IMR-90 (cell line): ENCODE measurements around the gene TOP3B. TPM values are rescaled to one million over a fixed set of nuclear protein-coding genes. Genes with fewer than 3 reads are reported as not detected.
A peak's percentile ranks its signal among the peaks of the same experiment; 100 is the strongest.

Experiments
- ATAC-seq: fragments of 200-7000 bp; cut with Tn5 transposase; 2 replicates; pipeline ENCODE4 v1.9.1; 2020; ENCODE audit warnings: low read depth, mild to moderate bottlenecking, moderate library complexity
- BruUV-seq: library from RNA; stranded (reverse); fragments of 400-500 nt; replicated peaks from 2 replicates; lab custom pipeline; 2021; lab: Mats Ljungman, UMichigan
- CTCF ChIA-PET: fragments of 300-600 bp; formaldehyde crosslinking; extraction: SDS; loops from one replicate; lab custom pipeline; 2021; ENCODE audit warnings: antibody characterized with exemption; lab: Yijun Ruan, JAX
- POLR2A ChIA-PET: fragments of 300-600 bp; sonication (Branson Sonifier 250); formaldehyde crosslinking; loops from one replicate; lab custom pipeline; 2022; ENCODE audit warnings: antibody characterized with exemption; ENCODE audit not compliant: unreplicated experiment; lab: Charles Lee
- DNase-seq: peaks from one replicate; pipeline ENCODE4 v3.0.0; 2013
- H2AFZ ChIP-seq: replicated peaks from 2 replicates; pipeline ENCODE3; 2013; ENCODE audit warnings: low read length, mild to moderate bottlenecking; ENCODE audit not compliant: poor library complexity
- H2AK5ac ChIP-seq: 2 replicates; pipeline ENCODE4 v1.6.1; 2013; ENCODE audit warnings: low read depth, low read length, inconsistent platforms
- H2AK9ac ChIP-seq: replicated peaks from 2 replicates; pipeline ENCODE3; 2013; ENCODE audit warnings: mild to moderate bottlenecking, low read depth, low read length, moderate library complexity; ENCODE audit not compliant: poor library complexity
- H2BK120ac ChIP-seq: 2 replicates; pipeline ENCODE4 v1.6.1; 2013; ENCODE audit warnings: low read depth, low read length, inconsistent platforms
- H2BK15ac ChIP-seq: 3 replicates; pipeline ENCODE4 v1.6.1; 2013; ENCODE audit warnings: low read depth, low read length, inconsistent platforms
- H2BK20ac ChIP-seq: 2 replicates; pipeline ENCODE4 v1.6.1; 2013; ENCODE audit warnings: low read depth, mild to moderate bottlenecking, inconsistent platforms, low read length, moderate library complexity
- H2BK5ac ChIP-seq: 2 replicates; pipeline ENCODE4 v1.6.1; 2013; ENCODE audit warnings: mild to moderate bottlenecking, low read depth, low read length, inconsistent platforms; ENCODE audit not compliant: poor library complexity, severe bottlenecking
- H3K14ac ChIP-seq: replicated peaks from 2 replicates; pipeline ENCODE4 v1.6.1; 2013; ENCODE audit warnings: low read depth, low read length, inconsistent platforms
- H3K18ac ChIP-seq: 2 replicates; pipeline ENCODE4 v1.6.1; 2013; ENCODE audit warnings: low read depth, low read length, control low read depth
- H3K23ac ChIP-seq: 2 replicates; pipeline ENCODE4 v1.6.1; 2013; ENCODE audit warnings: low read depth, low read length, inconsistent platforms
- H3K27ac ChIP-seq: 2 replicates; pipeline ENCODE4 v1.5.1; 2013; ENCODE audit warnings: mild to moderate bottlenecking, control low read depth, low read length; ENCODE audit not compliant: insufficient read depth
- H3K27me3 ChIP-seq: 2 replicates; pipeline ENCODE4 v1.6.1; 2013; ENCODE audit warnings: low read length; ENCODE audit not compliant: control insufficient read depth, insufficient read depth
- H3K36me3 ChIP-seq: 2 replicates; pipeline ENCODE4 v1.6.1; 2013; ENCODE audit warnings: low read length, mixed read lengths; ENCODE audit not compliant: control insufficient read depth, insufficient read depth
- H3K4ac ChIP-seq: 2 replicates; pipeline ENCODE4 v1.6.1; 2013; ENCODE audit warnings: low read depth, low read length, inconsistent platforms
- H3K4me1 ChIP-seq: 2 replicates; pipeline ENCODE4 v1.6.1; 2013; ENCODE audit warnings: low read length, mixed read lengths; ENCODE audit not compliant: control insufficient read depth, insufficient read depth
- H3K4me2 ChIP-seq: 2 replicates; pipeline ENCODE4 v1.6.1; 2013; ENCODE audit warnings: low read depth, mild to moderate bottlenecking, control low read depth, low read length, moderate library complexity
- H3K4me3 ChIP-seq: 2 replicates; pipeline ENCODE4 v1.5.1; 2013; ENCODE audit warnings: low read depth, mild to moderate bottlenecking, control low read depth, low read length, moderate library complexity; ENCODE audit not compliant: insufficient read depth
- H3K56ac ChIP-seq: 2 replicates; pipeline ENCODE4 v1.6.1; 2013; ENCODE audit warnings: low read length, inconsistent platforms; ENCODE audit not compliant: insufficient read depth; ENCODE audit errors: extremely low read depth
- H3K79me1 ChIP-seq, 2 experiments: 2 replicates each; pipeline ENCODE4 v1.6.1; 2013; ENCODE audit warnings: low read length in 2 of 2, inconsistent platforms in 1 of 2, low read depth in 1 of 2
- H3K9ac ChIP-seq: 2 replicates; pipeline ENCODE4 v1.6.1; 2013; ENCODE audit warnings: low read depth, low read length, control low read depth
- H3K9me1 ChIP-seq: 2 replicates; pipeline ENCODE4 v1.6.1; 2013; ENCODE audit warnings: low read length, inconsistent platforms; ENCODE audit not compliant: insufficient read depth
- H3K9me3 ChIP-seq: 2 replicates; pipeline ENCODE4 v1.6.1; 2013; ENCODE audit warnings: low read length; ENCODE audit not compliant: control insufficient read depth, insufficient read depth
- H4K20me1 ChIP-seq: 2 replicates; pipeline ENCODE4 v1.6.1; 2013; ENCODE audit warnings: low read length, inconsistent platforms; ENCODE audit not compliant: insufficient read depth
- H4K5ac ChIP-seq: 2 replicates; pipeline ENCODE4 v1.6.1; 2013; ENCODE audit warnings: mild to moderate bottlenecking, low read depth, low read length, control low read depth
- H4K8ac ChIP-seq, 2 experiments: 2 replicates each; pipeline ENCODE4 v1.6.1; 2013; ENCODE audit warnings: low read depth in 2 of 2, low read length in 2 of 2, control low read depth in 1 of 2, inconsistent platforms in 1 of 2
- H4K91ac ChIP-seq: 2 replicates; pipeline ENCODE4 v1.6.1; 2013; ENCODE audit warnings: low read depth, low read length, inconsistent platforms; ENCODE audit not compliant: insufficient read depth
- MXI1 ChIP-seq: IDR thresholded peaks from 2 replicates; pipeline ENCODE4 v1.6.1; 2012; ENCODE audit warnings: low read depth, mild to moderate bottlenecking, low read length, moderate library complexity, borderline replicate concordance
- NFE2L2 ChIP-seq: fragments of 150-350 bp; IDR thresholded peaks from 2 replicates; pipeline ENCODE4 v1.6.1; 2016; ENCODE audit warnings: low read depth, mild to moderate bottlenecking, low read length
- RFX5 ChIP-seq: IDR thresholded peaks from 2 replicates; pipeline ENCODE4 v1.8.0; 2012; ENCODE audit warnings: low read depth, mild to moderate bottlenecking, low read length, moderate library complexity
- WGBS, 2 experiments: methylation state at CpG; one replicate each; pipeline versions ENCODE4 v1.1.5 to v1.1.7; 2013; ENCODE audit warnings: missing lambda C conversion rate in 2 of 2; ENCODE audit not compliant: insufficient read length in 1 of 2; ENCODE audit errors: extremely low coverage in 2 of 2; 5-methylcytosine and 5-hydroxymethylcytosine counted together
- dilution Hi-C: fragments of 300-500 bp; cut with HindIII; formaldehyde crosslinking; loops from one replicate; pipeline ENCODE4 v1.14.3; 2018; ENCODE audit warnings: low sequenced_read_pairs; ENCODE audit not compliant: unreplicated experiment
- in situ Hi-C: fragments of 300-500 bp; cut with MboI; formaldehyde crosslinking; loops from 3 replicates; pipeline ENCODE4 v1.14.3; 2019; ENCODE audit warnings: low sequenced_read_pairs, inconsistent platforms, mixed read lengths
- intact Hi-C: fragments of 100-400 bp; cut with micrococcal nuclease; formaldehyde crosslinking; loops from 2 replicates; pipeline ENCODE4 v1.10.0; 2022
- polyA plus RNA-seq, 3 experiments: library from polyadenylated mRNA; depleted of rRNA; stranded (reverse); fragments of >200 nt; gene quantifications; 2 replicates each; pipeline ENCODE4 v1.2.3, GENCODE V29; 2012; ENCODE audit warnings: low replicate concordance in 1 of 3
- total RNA-seq: library from RNA; depleted of rRNA; stranded (reverse); fragments of >200 nt; gene quantifications from 2 replicates; pipeline ENCODE4 v1.2.3, GENCODE V29; 2012

TOP3B gene
- total and polyA plus RNA-seq, 2 of the 4 experiments (the other 2 are of a cell fraction): 23.0 to 23.5 TPM

- peak; percentile 51 for ATAC-seq
- Histone ChIP-seq H3K9me3 (no peaks in the 10 kb centered on the region), H2AFZ (peak overlapping the region; percentile 89), H3K9me1 (peaks cover 5% of the 10 kb centered on the region; the same call in 1 of the 2 replicates), H3K27ac (peak overlapping the region; percentile 33; the same call in 1 of the 2 replicates), H4K8ac (peak overlapping the region; percentile 72 to 83; a peak in 2 of 4 replicates), H4K20me1 (peaks cover 5% of the 10 kb centered on the region), H3K9ac (peak overlapping the region; percentile 53), H3K4me3 (peak overlapping the region; percentile 86), H3K4ac (peak overlapping the region; percentile 31; the same call in 1 of the 2 replicates), H3K27me3 (no peaks in the 10 kb centered on the region), H3K4me2 (peak overlapping the region; percentile 88), H2BK120ac (no peak overlapping the region; the same call in 1 of the 2 replicates), H3K18ac (no peak overlapping the region), H3K56ac (peak overlapping the region; percentile 54; the same call in 1 of the 2 replicates), H2BK5ac (no peak overlapping the region), H3K79me1 (peaks cover 14 to 51% of the 10 kb centered on the region in 2 experiments), H3K14ac (peak overlapping the region; percentile 55), H2BK20ac (no peak overlapping the region), H3K36me3 (no peaks in the 10 kb centered on the region), H3K23ac (peak overlapping the region; percentile 26; the same call in 1 of the 2 replicates), H4K91ac (no peak overlapping the region), H2AK5ac (peak overlapping the region; percentile 73), H2AK9ac (peak overlapping the region; percentile 97), H2BK15ac (no peak overlapping the region), H3K4me1 (peaks cover 13% of the 10 kb centered on the region), H4K5ac (no peak overlapping the region)
- ChIA-PET CTCF (interaction anchor here (0.6 to 2.1 kb wide), 4 partner anchors 14 to 242 kb away, joined by 3 to 12 read pairs (median 4); no protein-coding TSS in a partner anchor), POLR2A (no interaction called here)
- no TSS peak for BruUV-seq
- DNase-seq: peak; percentile 53
- intact Hi-C loops: loop anchor here (5.0 kb wide), 1 partner anchor 240 kb away; no protein-coding TSS in a partner anchor
- in situ Hi-C loops: no loop called here
- TF ChIP-seq MXI1 (peak; percentile 15; the same call in 1 of the 2 replicates), RFX5 (no peak), NFE2L2 (no peak)
- 23% methylated on average over 16 of the region's 29 CpGs; no CpG with 5 or more reads in 1 of the 2 experiments for WGBS, 2 experiments
- dilution Hi-C loops: no loop called here
These were observed 30.6 kb downstream of the TOP3B start for GRCh38 chr22:21951931-21952465.
